Activated T-cell treated with anti-CD3 and anti-CD28 coated beads for 1 hour (primary cell): Measurements from ENCODE around the gene CXADR.
"Not testable (repeated sequence)": the region's sequence is repeated elsewhere in the genome, so short reads cannot be mapped to it uniquely, and the experiment has no call there.

Experiments
- DNase-seq: peaks from one replicate; pipeline ENCODE4 v3.0.0-alpha.2; 2020; ENCODE audit warnings: low read depth

CXADR gene

GRCh38 chr21:17512253-17513213 lies at the start of gene CXADR:
CXADR (plus strand) TSS chr21:17513043; CDS start chr21:17513130, 87 bp downstream.
- DNase-seq: peak; percentile 58

DNA sequence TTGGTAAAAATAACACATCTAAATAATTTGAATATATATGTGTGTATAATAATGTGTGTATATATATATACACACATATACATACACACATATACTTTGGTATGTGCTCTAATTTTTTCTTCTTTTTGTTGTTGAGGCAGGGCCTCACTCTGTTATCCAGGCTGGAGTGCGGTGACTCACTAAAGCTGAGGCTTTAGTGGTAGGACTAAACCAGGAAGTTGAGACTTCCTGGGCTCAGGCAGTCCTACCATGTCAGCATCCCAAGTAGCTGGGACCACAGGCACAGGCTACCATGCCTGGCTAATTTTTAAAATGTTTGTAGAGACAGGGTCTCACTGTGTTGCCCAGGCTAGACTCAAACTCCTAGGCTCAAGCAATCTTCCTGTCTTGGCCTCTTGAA lies 46.7 kb upstream of the CXADR start:
- no peak for DNase-seq

DNA sequence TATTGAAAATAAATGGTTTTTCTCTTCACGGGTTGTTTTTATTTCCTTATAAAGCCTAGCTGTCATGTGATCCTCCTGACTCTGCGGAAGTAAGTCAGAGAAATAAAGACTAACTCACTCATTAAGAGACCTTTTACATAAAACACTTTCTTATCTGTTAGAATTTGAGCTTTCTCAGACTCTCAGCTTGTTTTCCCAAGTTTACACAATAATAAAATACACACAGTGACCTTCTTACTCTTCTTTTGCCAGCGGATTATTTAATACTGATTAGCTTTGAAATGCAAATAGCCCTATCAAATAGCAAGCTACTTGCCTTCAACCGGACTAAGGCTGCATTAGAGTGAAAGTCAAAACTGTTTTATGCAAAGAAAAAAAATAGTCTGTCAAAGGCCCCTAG lies 45.5 kb upstream of the CXADR start:
- no peak for DNase-seq

GRCh38 chr21:17467829-17468228 lies 45.0 kb upstream of the CXADR start:
- DNase-seq: no peak

GRCh38 chr21:17468698-17469097 lies 44.1 kb upstream of the CXADR start:
- no peak for DNase-seq

- DNase-seq: no peak
These were observed 43.1 kb upstream of the CXADR start for GRCh38 chr21:17469727-17470126.

DNA sequence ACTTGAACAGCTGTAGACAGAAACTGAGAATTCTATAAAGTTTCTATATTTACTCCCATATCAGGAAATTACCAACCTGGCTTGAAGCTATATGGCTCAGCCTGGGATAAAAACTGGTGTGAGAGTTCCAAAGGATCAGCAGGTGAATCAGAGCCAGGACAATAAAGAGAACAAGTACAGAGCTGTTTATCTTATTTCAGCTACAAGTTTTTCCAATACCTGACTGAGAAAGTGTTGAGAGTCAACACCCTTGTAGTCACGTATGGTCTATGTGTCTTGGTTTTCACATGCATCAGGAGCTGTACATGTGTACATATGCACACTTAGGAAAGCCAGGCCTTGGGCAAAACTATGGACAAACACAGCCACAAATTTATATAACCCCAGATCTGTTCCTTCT lies 40.7 kb upstream of the CXADR start:
- no peak for DNase-seq

GRCh38 chr21:17472592-17473271 lies 40.1 kb upstream of the CXADR start:
- DNase-seq: no peak

DNA sequence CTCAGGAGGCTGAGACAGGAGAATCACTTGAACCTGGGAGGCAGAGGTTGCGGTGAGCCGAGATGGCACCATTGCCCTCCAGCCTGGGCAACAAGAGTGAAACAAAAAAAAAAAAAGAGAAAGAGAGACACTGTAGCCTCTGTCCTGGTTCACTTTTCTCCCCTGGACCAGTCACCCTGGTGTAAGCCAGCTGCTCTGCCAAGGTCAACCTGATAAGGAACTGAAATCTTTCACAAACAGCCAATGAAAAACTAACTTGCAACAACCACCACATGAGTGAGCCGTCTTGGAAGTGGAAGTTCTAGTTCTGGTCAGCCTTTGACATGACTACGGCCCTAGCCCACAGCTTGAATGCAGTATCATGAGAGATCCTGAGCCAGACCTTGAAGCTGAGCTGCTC lies 36.8 kb upstream of the CXADR start:
- no peak for DNase-seq

DNA sequence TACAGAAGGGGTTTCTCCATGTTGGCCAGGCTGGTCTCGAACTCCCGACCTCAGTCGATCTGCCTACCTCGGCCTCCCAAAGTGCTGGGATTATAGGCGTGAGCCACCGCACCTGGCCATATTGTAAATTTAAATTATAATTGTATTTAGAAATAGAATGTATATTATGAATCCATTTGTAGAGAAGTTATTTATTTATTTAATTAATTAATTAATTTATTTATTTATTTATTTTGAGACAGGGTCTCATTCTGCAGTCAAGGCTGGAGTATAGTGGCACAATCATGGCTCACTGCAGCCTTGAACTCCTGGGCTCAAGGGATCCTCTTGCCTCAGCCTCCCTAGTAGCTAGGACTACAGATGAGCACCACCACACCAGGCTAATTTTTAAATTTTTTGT lies 34.7 kb upstream of the CXADR start:
- DNase-seq: not testable (repeated sequence)

DNA sequence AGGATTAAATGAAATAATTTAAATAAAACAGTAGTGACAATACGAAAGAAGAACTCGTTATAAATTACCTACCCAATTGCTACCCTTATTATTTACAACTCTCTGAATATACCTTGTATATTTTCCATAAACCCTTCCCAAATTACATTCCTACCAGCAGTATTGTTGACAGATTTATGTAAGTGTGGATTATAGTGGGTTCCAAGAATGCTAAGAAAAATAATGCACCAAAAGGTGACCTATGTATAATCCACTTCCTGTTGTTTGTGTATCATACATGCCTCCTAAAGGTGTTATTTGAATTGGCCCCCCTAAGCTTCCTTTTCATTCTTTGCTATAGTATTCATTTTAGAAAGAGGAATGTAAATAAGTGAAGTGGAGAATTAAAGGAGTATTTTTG lies 33.2 kb upstream of the CXADR start:
- DNase-seq: no peak

GRCh38 chr21:17482928-17483327 lies 29.9 kb upstream of the CXADR start:
- DNase-seq: no peak

DNA sequence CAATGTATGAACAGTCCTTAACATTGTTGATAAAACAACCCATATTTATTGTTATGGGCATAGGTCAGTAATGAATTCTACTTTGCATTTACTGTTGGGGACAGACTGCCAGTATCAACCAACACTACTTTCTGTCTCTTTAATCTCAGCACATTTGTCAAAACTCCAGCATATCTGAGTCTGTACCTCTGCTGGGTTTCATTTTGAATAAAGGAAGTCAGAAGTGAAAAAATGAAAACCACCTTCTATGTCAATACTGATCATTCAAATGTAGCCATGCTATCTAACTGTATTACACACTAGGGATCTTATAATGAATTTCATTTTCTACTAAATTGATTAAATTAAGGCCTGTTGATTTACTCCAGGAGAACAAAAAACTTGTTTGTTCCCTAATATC lies 24.2 kb upstream of the CXADR start:
- no peak for DNase-seq

- not testable (repeated sequence) for DNase-seq
These were observed 23.3 kb upstream of the CXADR start for GRCh38 chr21:17489565-17489964.

DNA sequence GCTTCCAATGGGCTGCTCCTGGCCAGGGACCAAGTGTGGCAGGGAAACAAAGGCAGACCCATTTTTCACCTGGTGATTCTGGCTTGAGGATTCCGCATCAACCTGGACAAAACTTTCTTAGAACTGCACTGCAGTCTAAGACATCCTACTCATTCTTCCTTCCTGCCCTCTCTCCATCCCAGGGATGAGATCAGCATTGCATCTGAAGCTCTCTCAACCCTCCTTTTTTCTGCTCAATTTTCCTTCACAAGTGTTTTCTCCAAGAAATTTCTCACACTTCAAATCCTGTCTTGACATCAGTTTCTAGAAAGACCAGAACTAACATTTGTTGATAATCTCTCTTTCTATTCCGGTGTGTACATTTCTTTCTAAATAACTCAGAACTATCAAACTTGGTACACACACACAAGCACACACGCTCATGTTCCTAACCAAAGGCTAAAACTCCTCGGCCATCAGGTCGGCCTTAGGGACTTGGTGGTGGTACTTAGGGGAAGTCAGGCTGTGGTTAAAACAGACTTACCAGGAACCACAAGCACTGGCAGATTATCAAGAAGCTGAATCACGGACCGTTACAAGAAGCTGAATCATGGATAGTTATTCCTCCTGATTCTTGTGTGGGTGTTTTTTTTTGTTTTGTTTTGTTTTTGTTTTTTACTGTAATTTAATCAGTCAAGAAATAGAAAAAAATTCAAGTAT lies 21.0 kb upstream of the CXADR start:
- DNase-seq: no peak

GRCh38 chr21:17492415-17493168 lies 20.3 kb upstream of the CXADR start:
- no peak for DNase-seq

- DNase-seq: no peak
These were observed 18.8 kb upstream of the CXADR start for GRCh38 chr21:17494051-17494450.

DNA sequence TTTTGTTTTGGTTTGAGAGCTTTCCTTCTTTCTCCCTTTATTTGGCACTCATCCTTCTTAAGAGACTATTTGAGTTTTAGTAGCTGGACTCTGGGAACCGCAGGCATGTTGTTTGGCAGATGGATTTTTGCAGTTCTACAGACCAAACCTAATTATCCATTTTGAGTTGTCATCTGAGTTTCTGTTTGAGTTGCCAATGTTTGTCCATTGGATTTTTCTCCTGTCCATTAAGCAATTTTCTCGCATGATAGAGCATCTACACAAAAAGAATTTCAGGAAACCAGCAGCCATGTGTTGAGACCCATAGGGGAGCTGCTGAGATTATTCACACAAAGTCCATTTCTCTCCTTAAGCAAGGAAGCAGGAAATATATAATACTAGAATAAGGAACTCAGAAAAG lies 17.2 kb upstream of the CXADR start:
- no peak for DNase-seq

- no peak for DNase-seq
These were observed 15.5 kb upstream of the CXADR start for GRCh38 chr21:17497316-17497715.

GRCh38 chr21:17498586-17498985 lies 14.3 kb upstream of the CXADR start:
- DNase-seq: no peak

DNA sequence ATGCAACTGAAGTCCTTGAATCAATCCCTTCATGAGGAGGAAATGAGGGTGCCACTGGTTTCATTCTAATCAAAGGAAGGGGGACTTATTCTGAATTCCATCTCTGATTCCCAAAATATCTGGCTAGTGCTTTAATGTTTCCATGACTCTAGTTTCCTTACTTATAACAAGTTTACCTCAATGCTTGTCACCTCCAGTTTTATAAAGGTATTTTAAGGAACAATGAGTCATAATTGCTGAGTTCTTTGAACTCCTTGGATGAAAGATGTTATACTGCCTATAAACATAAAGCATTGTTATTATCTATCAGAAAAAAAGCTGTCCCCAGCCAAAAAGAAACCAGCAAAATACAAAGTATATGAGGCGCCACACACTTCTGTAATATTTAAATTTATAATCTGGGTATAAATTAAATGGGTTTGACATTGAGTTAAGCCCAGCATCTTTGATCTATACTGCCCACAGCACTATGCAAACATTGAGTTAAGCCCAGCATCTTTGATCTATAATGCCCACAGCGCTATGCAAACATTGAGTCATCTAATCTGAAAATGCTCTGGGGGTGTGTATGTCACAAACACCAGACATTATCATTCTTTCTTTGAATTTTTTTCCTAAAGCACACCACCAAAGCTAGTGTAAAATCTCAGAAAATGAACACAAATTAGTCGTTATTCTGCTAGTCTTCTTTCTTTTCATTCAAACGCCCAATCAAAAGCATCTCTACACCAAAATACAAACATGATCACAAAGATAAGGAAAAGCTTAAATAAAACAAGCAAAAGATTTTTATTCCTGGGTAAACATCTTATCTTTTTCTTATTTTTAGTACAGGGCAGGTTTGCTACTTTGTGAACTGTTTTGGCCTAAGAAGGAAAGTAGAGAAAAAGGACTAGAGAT lies 11.5 kb upstream of the CXADR start:
- DNase-seq: no peak
